Bone marrow (tissue), 2 donors: ENCODE measurements around the gene ZFYVE9.

Experiments used
- DNase-seq, 2 donors: peaks; one replicate each; lab custom pipeline; 2025; lab: John Stamatoyannopoulos, UW

The ZFYVE9 gene

GRCh38 chr1:52240592-52241210, 98.8 kb downstream of the ZFYVE9 start:
- no peak for DNase-seq

GRCh38 chr1:52243221-52243987, 101.5 kb downstream of the ZFYVE9 start:
- DNase-seq = no peak

- no peak for DNase-seq
Observed at GRCh38 chr1:52249831-52250230, 107.9 kb downstream of the ZFYVE9 start.

- no peak for DNase-seq
Observed at GRCh38 chr1:52253421-52253820, 111.5 kb downstream of the ZFYVE9 start.

GRCh38 chr1:52259886-52260285, 118.0 kb downstream of the ZFYVE9 start:
- no peak for DNase-seq

GRCh38 chr1:52263153-52263910, 121.4 kb downstream of the ZFYVE9 start:
- no peak for DNase-seq

- no peak for DNase-seq
Observed at GRCh38 chr1:52264530-52265115, 122.7 kb downstream of the ZFYVE9 start.

GRCh38 chr1:52266507-52266906, 124.6 kb downstream of the ZFYVE9 start:
- no peak for DNase-seq

- no peak for DNase-seq
Observed at GRCh38 chr1:52268372-52268771, 126.5 kb downstream of the ZFYVE9 start.

- no peak for DNase-seq
Observed at GRCh38 chr1:52281518-52281917, 139.6 kb downstream of the ZFYVE9 start.

- no peak for DNase-seq
Observed at GRCh38 chr1:52288286-52288685, 146.4 kb downstream of the ZFYVE9 start.

GRCh38 chr1:52294580-52294979, 152.7 kb downstream of the ZFYVE9 start:
- DNase-seq = no peak

- DNase-seq = peak in 1 of 2 donors; percentile 44
Observed at GRCh38 chr1:52296345-52296744, 154.5 kb downstream of the ZFYVE9 start.

GRCh38 chr1:52305417-52306226, 163.7 kb downstream of the ZFYVE9 start:
- DNase-seq = no peak

- DNase-seq = no peak
Observed at GRCh38 chr1:52306227-52307006, 164.5 kb downstream of the ZFYVE9 start.

- no peak for DNase-seq
Observed at GRCh38 chr1:52321061-52321460, 179.2 kb downstream of the ZFYVE9 start.

- DNase-seq = no peak
Observed at GRCh38 chr1:52323731-52324130, 181.8 kb downstream of the ZFYVE9 start.

GRCh38 chr1:52325786-52326185, 183.9 kb downstream of the ZFYVE9 start:
- no peak for DNase-seq

GRCh38 chr1:52328615-52329014, 186.7 kb downstream of the ZFYVE9 start:
- DNase-seq = no peak

GRCh38 chr1:52332411-52332810, 190.5 kb downstream of the ZFYVE9 start:
- DNase-seq = no peak
